ENCODE results near the gene RBM20.

Gene RBM20

DNA sequence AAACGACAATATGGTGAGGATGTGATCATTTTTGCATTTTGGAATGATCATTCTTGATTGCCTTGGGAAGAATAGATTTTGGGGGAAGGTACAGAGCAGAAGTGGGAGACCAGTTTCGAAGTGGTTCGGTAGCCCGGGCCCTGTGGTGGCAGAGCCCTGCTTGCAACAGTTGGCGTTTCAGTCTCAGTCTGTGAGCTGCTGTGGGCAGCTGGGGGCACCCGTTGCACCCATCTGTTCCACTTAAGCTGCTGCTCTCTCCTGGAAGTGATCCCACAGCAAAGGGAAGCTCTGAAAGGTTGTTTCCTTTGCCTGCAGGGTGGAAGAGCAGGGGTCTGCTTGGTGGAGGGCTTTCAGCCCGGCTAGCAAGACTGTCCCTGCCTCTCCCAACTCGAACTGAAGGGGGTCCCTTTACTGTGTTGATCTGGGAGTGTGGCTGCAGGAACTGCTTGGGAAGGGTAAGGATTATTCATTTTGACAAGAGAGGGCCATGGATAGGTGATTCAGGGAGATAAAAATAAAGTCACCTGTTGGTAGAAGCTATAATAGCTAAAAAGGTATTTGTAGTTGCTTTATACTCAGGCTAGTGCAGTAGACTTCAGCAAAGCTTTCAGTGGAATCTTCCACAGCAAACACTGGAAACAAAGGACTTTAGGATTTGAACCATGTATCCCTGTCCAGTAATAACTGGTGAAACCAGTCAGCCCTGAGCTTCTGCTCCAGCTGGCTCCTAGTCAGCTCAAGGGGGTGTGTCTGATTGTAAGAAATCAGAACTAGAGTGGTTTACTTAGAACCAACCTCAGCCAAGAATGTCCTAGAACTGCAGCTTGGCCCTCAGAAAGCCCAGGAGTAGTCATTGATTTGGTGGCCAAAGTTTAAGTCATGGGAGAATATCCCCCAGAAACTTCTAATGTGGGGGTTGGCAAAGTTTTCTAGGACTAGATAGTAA, 174.4 kb downstream of the RBM20 start:
- no peak for DNase-seq

DNA sequence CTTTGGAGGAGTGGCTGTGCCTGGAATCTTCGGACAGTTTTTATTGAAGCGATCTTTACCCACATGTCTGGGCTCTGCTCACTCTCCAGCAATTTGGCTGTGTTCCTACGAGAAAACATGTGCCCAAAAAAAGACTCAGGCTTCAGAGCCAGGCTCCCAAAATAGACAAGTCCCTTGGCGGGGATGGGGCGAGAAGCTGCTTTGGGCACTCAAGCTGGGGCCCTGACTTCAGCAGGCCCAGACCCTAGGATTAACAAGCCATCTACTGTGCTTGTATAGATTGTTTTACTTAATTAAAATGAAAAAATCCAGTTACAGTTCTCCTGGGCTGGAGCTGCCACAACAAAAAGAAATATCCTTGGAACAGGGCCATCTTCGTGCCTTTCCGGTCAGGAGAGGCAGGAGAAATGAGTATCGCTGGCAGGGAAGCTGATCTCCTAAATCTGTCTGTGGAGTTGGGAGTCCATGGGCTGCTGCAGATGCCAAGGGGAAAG, 176.2 kb downstream of the RBM20 start:
- no peak for DNase-seq

DNA sequence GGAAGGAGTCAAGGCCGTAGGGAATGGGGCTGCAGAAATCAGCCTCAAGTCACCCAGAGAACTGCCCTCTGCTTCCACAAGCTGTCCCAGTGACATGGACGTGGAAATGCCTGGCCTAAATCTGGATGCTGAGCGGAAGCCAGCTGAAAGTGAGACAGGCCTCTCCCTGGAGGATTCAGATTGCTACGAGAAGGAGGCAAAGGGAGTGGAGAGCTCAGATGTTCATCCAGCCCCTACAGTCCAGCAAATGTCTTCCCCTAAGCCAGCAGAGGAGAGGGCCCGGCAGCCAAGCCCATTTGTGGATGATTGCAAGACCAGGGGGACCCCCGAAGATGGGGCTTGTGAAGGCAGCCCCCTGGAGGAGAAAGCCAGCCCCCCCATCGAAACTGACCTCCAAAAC, 177.4 kb downstream of the RBM20 start:
- no peak for DNase-seq

DNA sequence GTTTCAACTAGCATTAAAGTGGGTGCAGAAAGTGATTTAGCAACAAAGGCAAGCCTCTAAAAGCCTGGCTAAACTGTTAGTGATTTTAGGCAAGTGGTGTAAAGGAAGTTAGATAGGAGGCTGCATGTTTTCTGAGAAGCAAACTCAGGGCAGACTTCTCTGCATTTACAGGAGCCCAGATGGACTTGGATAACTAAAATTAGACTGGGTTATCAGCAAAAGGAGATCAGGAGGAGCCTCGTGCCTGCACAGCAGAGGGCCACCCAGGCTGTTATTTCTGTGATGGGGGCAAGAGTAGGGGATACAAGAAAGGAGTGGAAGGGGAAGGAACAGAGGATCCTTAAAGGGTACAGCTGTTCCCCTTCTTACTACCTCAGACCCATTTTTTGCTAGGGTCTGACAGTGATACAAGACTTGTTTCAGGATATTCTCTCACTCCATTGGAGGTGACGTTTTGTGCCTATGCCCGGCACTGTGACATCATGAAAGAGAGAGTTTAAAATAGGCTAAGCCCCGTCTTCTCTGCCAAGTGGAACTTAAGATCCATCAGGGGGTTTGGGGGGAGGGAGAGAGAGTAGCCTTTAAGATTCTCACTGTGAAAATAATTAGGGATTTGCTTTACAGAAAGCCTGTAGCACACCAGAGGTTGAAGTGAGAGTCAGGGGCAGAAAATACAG, 178.0 kb downstream of the RBM20 start:
- DNase-seq = no peak

DNA sequence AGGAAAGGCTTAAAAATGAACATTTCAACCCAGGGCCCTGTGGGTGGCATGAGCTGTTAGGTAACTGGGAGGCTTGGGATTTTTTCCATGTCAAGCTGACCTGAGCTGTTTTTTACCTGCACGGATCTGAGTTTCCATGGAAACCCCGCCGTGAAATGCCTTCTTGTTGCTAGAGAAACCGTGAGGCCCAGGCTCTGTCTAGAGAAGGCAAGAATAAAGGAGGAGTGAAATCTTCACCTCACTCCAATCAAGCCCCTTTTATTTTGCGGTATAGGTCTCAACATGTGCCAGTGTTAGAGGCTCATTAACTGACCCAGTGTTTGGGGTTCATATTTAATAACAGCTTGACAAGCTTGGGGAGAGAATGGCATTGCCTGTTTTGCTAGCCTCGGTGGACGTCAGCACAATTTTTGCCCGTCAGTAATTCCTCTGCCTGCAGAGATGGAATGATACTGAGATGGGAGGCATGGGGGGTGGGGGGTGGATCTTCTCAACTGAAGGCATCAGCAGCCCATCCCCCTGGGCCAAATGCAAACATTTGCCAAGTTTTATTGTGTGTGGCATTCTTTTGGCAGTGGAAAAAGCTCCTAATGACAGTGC, 178.7 kb downstream of the RBM20 start:
- no peak for DNase-seq

DNA sequence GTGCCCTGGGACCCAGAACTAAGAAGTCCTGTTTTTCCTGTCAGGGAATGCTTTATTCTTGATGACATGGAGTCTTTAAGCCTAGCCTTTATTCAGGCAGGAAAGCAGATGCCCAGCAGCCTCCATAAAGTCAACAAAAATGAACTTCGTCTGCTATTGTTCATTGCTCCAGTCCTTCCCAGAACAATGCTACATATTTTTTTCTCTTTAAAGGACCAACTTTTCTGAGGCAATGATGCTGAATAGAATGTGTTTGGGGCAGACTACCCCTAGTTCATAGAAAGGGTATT, 180.0 kb downstream of the RBM20 start:
- DNase-seq = no peak

DNA sequence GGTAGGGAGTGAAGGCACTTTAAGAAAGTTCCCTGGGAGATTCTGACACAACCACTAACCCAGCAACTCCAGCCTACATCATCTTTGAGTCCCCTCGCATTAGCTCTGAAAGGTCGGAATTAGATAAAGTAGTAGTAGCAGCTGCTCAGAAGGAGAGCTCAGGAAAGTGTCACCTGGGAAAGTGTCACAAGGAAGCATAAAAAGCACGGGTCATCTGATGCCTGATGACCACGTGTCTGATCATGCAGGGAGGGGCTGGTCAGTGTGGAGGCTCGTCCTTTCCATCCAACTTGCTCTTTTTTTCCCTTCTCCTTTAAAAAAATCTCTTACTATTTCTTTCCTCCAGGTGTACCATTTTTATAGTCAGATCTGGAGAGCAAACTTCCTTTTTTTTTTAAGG, 180.5 kb downstream of the RBM20 start:
- DNase-seq = no peak

DNA sequence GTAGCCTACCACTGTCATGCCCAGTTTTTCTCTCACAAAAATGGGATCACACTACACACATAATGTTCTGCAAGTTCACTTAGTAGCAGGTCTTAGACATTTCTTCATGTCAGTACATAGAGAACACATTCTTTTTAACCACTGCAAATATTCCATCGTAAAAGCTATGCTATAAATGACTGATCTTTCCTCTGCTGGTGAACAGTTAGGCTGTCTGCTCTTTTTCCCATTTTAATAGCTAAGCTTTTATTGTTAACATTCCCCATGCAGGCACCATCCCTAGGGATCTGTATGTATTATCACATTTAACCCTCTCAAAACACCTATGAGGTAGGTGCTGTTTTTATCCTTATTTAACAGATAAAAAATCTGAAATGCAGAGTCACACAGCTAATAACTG, 181.4 kb downstream of the RBM20 start:
- DNase-seq = no peak

DNA sequence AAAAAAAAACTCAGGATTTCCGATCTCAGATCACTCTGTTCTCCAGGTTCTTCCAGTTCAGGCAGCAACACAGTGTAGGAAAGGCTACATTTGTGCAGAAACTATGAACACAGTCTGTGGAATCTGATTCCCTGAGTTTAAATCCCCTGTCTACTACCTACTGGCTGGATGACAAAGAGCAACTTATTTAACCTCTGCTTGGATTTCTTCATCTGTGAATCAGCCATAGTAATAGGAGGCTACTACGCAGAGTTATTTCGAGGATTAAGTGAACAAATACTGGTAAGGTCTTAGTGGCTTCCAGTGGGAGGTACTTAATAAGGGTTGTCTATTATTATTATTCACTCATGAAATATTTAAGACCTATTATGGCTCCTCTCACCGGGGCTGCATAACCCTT, 183.3 kb downstream of the RBM20 start:
- no peak for DNase-seq

DNA sequence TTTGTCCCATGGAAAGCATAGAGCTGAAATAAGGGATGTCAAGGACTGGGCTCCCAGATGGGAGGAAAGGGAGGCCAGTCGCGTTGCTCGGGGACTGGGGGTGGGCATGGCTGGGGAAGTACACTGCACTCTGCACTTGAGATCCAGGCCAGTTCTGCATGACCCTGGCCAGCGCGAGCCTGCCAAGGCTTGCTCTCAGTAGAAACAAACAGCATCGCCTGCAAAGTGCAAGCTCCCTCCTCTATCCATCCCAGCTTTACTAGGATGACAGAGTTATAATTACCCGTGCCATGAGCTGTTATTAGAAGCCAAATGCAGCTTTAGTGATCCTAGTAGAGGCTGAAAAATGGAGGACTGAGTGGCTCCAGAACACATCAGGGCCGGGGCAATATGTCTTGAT, 183.7 kb downstream of the RBM20 start:
- DNase-seq = no peak

DNA sequence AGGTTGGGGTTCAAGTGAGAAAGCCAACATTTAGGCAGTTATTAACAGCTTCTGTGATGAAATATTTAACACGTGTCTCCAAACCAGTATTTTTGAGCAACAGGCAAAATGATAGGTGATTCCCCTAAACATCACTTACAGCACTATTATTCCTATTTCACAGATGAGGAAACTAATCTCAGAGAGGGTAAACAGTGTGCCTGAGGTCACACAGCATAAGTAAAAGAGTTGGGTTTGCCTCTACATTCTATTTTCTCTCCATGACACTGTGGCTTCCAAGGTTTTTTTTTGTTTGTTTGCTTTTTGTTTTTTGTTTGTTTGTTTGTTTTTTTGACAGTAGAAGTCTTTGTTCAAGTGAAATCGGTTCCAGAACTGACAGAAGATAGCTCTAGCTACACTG, 184.4 kb downstream of the RBM20 start:
- no peak for DNase-seq

DNA sequence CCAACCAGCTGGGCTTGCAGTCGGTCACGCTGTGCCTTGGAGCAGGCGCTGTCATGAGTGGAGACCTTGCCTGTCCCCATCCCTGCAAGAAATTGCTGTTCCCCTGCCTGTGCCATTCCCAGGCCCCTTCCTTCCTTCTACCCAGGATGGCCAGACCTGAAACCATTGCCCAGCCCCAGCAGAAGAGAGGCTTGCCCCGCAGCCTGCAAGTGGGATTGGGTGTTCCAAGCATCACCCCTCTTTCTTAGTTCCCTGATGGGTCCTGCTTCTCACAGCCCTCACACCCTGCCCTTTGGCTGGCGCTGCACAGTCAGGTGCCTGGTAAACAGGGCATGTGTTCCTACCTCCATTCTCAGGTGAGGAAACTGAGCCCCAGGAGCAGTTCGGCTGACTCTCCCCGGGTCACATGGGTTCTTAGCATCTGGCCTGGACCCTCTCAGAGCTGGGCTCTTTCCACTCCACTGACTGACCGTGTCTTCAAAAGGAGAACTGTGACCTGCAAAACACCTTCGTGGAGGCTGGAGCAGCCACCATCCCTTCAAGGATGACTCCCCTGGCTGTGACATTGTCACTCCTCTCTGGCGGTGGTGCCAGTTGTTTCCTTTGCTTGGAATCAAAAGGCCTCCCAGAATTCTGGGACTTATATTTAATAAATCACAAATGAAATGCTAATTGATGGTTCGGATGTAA, 185.7 kb downstream of the RBM20 start:
- no peak for DNase-seq

DNA sequence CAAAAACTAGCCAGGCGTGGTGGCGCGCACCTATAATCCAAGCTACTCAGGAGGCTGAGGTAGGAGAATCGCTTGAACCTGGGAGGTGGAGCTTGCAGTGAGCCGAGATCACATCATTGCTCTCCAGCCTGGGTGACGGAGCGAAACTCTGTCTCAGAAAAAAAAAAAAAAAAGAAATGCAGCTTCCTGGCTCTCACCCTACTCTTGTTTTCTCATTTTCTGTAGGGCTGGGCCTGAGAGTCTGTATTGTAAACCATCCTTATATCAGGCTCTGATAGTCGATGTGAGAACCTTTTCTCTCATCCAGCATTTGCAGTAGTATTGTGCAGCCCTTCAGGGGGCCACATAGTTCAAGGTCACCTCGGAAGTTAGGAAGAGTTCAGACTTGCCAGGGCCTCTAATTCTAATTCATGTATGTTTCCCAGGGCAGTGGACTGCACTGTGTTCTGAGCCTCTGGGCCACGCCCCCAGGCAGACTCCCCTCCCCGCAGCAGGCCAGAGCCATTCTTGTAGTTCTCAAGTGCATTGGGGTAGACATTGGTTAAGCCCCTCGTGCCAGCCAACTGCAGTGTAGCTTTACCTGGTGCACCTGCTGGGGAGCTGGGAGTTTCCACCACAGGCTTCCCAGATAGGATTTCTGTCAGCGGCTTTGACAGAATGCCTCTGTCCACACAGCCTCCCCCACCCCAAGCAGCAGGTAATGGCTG, 189.3 kb downstream of the RBM20 start:
- no peak for DNase-seq

DNA sequence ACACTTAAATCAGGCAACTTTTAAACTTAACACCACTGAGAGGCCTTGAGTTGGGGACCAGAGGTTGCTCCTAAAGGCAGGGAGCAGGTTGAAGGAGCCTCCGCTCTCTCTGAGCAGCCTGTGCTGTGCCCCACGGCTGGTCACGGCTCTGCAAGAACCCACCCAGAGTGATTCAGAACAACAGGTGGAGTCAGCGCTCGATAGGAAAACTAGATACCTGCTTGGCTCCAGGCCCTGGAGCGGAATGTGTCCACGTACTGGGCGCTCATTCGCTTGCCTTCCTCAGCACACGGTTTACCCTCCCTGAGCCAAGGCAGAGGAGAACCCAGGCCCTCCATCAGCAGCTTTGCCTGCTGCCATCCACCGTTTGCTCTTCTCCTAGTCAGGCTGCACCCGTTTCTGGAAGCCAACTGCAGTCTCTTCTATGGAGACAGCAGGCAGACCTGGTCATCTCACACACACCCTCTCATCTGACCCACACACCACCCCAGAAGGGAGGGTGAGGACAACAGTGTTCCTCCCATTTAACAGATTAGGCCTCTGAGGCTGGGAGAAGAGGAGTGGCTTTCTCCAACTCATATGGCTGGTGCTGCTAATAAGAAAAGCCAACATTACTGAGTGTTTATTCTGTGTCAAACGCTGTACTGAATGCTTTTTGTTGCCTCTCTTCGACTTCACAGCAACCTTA, 189.9 kb downstream of the RBM20 start:
- DNase-seq = no peak

DNA sequence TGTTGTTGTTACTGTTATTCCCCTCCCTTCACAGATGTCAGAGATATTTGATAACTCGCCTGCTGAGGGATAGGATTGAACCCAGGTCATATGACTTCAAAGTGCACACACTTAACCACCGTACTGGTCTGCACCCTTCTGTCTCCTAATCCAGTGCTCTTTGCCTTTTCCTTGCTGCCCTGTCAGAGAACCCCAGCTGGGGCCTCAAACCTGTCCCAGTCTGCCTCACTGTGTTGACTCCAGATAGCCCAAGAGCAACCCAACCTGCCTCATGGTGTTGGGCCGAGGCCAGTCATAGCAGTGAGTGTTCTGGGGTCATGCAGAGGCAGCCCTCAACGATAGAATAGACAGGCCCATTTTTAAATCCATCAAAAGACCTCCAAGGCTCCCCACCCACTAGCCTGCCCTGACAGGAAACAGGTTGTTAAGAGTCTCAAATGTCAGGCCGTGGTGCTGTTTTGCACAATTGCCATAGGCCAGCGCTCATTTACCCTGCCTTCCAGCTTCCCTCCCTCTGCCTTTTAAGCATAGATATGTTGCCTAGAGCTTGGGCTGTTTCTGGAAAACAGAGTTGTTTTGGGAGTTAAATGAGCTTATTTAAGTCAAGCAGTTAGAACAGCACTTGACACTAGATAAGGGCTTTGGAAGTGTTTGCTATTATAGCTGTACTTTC, 190.6 kb downstream of the RBM20 start:
- DNase-seq = no peak

DNA sequence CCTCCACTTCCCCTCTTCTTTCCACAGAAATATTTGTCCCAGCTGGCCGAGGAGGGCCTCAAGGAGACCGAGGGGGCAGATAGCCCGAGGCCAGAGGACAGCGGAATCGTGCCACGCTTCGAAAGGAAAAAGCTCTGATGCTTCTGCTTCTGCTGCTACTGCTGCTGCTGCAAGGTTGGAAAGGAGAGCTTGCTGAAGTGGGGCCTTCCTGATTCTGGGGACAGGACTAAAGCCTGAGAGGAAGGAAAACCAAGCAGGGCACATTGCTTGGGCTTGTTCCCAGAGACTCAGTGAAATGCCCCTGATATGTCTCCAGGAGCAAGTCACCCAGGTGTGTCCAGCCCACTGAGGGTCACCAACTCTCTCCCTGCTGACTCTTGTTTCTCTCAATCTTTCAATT, 191.7 kb downstream of the RBM20 start:
- no peak for DNase-seq

DNA sequence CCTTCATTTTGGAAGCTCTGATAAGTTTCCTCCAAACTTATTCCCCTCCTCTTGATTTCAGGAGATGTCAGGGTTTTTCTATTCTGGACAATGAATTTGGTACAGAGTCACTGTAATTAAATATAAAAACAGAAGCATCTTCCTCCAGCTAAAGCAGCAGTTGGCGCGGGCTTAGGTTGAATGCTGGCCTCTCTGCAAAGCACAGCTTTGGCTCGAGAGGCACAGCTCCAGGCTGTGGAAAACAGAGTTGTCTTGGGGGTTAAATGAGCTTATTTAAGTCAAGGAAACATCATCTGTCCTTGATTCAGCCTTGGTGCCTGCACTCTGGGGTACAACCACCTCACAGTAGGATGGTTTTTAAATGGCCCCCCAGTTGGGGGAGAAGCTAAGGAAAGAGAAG, 192.6 kb downstream of the RBM20 start:
- no peak for DNase-seq

DNA sequence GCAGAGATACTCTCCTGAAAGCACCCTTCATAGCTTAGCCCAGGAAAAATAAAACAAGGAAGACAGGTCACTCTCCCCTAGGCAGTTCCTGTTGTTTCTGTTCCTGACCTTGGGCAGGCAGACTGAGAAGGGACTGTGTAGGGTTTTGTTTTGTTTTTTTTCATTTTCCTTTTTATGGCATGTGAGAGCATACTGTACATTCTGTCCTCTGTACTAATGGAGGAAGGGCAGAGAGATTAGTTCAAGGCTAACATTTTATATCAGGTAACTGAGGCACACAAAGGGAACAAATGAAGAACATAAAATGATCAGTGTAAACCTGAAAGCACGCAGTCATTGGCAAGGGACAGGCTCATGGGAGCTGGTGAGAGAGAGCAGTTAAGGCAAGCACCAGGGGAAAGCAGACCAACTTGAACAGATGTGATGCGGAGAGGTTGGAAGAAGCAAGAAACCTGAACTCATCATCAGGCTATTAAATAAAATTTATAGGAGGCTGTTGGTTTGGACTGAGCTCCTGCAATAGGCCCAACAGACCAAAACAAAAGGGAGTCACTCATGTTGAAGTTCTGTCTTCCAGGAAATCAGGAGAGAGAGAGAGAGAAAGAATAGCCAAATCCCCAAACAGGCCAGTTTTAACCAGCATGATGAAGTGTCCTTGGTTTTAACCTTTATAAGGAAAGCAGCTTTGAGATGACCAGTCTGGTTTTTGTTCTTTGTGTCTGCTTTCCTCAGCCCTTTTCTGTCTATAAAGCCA, 193.5 kb downstream of the RBM20 start:
- no peak for DNase-seq

DNA sequence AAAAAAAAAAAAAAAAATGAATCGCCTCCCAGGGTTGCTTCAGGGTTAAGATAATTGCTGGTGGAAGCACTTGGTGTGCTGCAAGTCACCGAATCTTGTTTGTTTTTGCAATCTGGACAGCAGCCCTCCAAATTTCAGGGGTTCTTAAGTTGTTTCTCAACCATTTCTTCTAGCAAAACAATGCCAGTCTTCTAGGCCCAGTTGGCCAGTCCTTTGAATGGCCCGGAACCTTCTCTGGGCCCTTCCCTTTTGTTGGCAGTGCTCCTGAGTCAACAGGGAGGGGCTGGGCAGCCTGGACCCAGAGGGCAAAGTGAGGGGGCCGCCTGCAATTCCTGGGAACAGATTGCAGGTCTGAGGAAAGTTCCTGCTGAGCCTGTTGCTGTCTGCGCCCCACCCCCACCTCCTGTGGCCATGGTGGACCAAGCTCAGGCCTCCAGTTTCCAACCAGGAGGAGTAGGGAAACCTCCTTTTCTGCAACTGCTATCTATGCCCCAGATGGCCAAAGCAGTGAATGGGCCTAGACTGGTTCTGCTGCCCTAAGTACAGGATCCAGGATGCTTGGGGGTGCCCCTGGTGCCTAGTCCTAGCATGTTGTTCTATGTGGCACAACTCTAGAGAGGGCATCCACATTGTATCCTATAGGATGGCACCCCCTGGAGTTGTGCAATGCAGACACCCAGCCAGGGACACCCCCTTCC, 196.2 kb downstream of the RBM20 start:
- no peak for DNase-seq

DNA sequence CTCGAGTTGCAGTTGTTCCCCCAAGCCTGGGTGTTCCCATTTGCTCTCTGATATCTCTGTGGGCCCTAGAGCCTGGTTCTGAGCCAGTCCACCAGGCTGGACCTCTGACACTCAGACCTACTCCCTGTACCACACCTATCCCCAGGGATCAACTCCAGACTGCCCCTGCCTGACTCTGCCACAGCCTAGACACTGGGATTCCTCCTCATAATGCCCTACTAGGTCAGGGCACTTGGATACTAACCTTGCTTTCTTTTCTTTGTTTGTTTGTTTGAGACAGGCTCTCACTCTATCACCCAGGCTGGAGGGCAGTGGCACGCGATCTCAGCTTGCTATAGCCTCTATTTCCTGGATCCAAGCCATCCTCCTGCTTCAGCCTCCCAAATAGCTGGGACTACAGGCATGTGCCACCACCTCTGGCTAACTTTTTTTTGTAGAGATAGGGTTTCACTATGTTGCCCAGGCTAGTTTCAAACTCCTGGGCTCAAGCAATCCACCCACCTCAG, 196.8 kb downstream of the RBM20 start:
- no peak for DNase-seq

All from EL (cell line).